Endothelial cell of umbilical vein (primary cell): Measurements from ENCODE around the gene EHD1. TPM values are rescaled to one million over a fixed set of nuclear protein-coding genes. Genes with fewer than 3 reads are reported as not detected.

Experiments used
- BruUV-seq: library from RNA; stranded (reverse); fragments of 400-500 nt; replicated peaks from 2 replicates; lab custom pipeline; 2021; lab: Mats Ljungman, UMichigan
- CTCF ChIA-PET: fragments of 300-600, 350-600 bp; sonication (Branson Sonifier 250); formaldehyde crosslinking; loops from one replicate; lab custom pipeline; 2021; ENCODE audit warnings: antibody characterized with exemption, inconsistent platforms; lab: Charles Lee
- POLR2A ChIA-PET: fragments of 300-600, 350-600 bp; sonication (Branson Sonifier 250); formaldehyde crosslinking; loops from one replicate; lab custom pipeline; 2021; ENCODE audit warnings: antibody characterized with exemption, inconsistent platforms; lab: Charles Lee
- DNase-seq: peaks from one replicate; pipeline ENCODE4 v3.0.0-alpha.2; 2011; ENCODE audit warnings: low read depth, low spot score
- FAIRE-seq: peaks from 2 replicates; lab custom pipeline; 2011; peaks lifted over from hg19 to GRCh38; lab: Jason Lieb, UNC
- H2AFZ ChIP-seq: 2 replicates; pipeline ENCODE4 v1.6.0; 2012; ENCODE audit warnings: low read depth, low read length, control low read depth, inconsistent platforms
- H3K27ac ChIP-seq: 2 replicates; pipeline ENCODE4 v1.5.1; 2011; ENCODE audit warnings: low read depth, mild to moderate bottlenecking, control low read depth, low read length, moderate library complexity; ENCODE audit not compliant: insufficient read depth
- H3K27me3 ChIP-seq, 2 experiments: 2 replicates each; pipeline versions ENCODE4 v1.6.0 to v1.6.1; 2011; ENCODE audit warnings: low read length in 2 of 2, mixed read lengths in 1 of 2; ENCODE audit not compliant: control insufficient read depth in 2 of 2, insufficient read depth in 2 of 2
- H3K36me3 ChIP-seq, 2 experiments: 2 replicates in 1 of 2; 3 replicates in 1 of 2; pipeline ENCODE4 v1.5.1; 2011; ENCODE audit warnings: low read length in 2 of 2, mild to moderate bottlenecking in 1 of 2, moderate library complexity in 1 of 2; ENCODE audit not compliant: control insufficient read depth in 2 of 2, insufficient read depth in 2 of 2; ENCODE audit errors: extremely low read depth in 1 of 2
- H3K4me1 ChIP-seq: 3 replicates; pipeline ENCODE4 v1.5.1; 2011; ENCODE audit warnings: mild to moderate bottlenecking, low read length; ENCODE audit not compliant: control insufficient read depth, insufficient read depth; ENCODE audit errors: extremely low read depth
- H3K4me2 ChIP-seq: 2 replicates; pipeline ENCODE4 v1.6.1; 2011; ENCODE audit warnings: low read length, control low read depth, mixed read lengths; ENCODE audit not compliant: insufficient read depth
- H3K4me3 ChIP-seq, 3 experiments: fragments of 200-600 bp in 1 of 3; sonication (generic), shearing (Covaris generic) in 1 of 3; replicated peaks in 1 of 3; 2 replicates each; pipeline ENCODE4 v1.5.1; 2011 to 2016; ENCODE audit warnings: control low read depth in 3 of 3, low read length in 3 of 3, mild to moderate bottlenecking in 2 of 3, inconsistent platforms in 1 of 3, low read depth in 1 of 3, moderate library complexity in 1 of 3; ENCODE audit not compliant: insufficient read depth in 1 of 3
- H3K79me2 ChIP-seq: 2 replicates; pipeline ENCODE4 v1.6.0; 2012; ENCODE audit warnings: low read length, inconsistent platforms; ENCODE audit not compliant: control insufficient read depth, insufficient read depth
- H3K9ac ChIP-seq: replicated peaks from 2 replicates; pipeline ENCODE3; 2011; ENCODE audit warnings: low read length, control low read depth; ENCODE audit not compliant: insufficient read depth; ENCODE audit errors: extremely low read depth
- H3K9me1 ChIP-seq: replicated peaks from 3 replicates; pipeline ENCODE4 v1.6.0; 2011; ENCODE audit warnings: mild to moderate bottlenecking, low read length; ENCODE audit not compliant: control insufficient read depth, insufficient read depth; ENCODE audit errors: extremely low read depth
- H3K9me3 ChIP-seq: replicated peaks from 2 replicates; pipeline ENCODE4 v1.5.1; 2012; ENCODE audit warnings: low read length, inconsistent platforms; ENCODE audit not compliant: control insufficient read depth, insufficient read depth
- H4K20me1 ChIP-seq: replicated peaks from 2 replicates; pipeline ENCODE3; 2011; ENCODE audit warnings: mild to moderate bottlenecking, low read length; ENCODE audit not compliant: control insufficient read depth, insufficient read depth; ENCODE audit errors: extremely low read depth
- CTCF ChIP-seq, 2 donors: IDR thresholded peaks; 1 replicate in 1 of 2; 2 replicates in 1 of 2; pipeline ENCODE4 v1.5.1; 2011; ENCODE audit warnings: low read length in 2 of 2, mild to moderate bottlenecking in 2 of 2, moderate library complexity in 2 of 2, control low read depth in 1 of 2, inconsistent platforms in 1 of 2, low read depth in 1 of 2; ENCODE audit not compliant: insufficient read depth in 1 of 2; ENCODE audit errors: extremely low read depth in 1 of 2
- EZH2 ChIP-seq: IDR thresholded peaks from 2 replicates; pipeline ENCODE4 v1.6.1; 2012; ENCODE audit warnings: borderline replicate concordance, low read depth, mild to moderate bottlenecking, moderate library complexity, low read length, inconsistent platforms; ENCODE audit not compliant: severe bottlenecking
- FOS ChIP-seq: IDR thresholded peaks from 2 replicates; pipeline ENCODE4 v1.6.1; 2011; ENCODE audit warnings: mild to moderate bottlenecking, low read length, moderate library complexity, borderline replicate concordance; ENCODE audit not compliant: insufficient read depth
- JUN ChIP-seq: IDR thresholded peaks from 2 replicates; pipeline ENCODE4 v1.6.1; 2011; ENCODE audit warnings: borderline replicate concordance, low read depth; ENCODE audit not compliant: insufficient read length, insufficient read depth
- MAX ChIP-seq: IDR thresholded peaks from 2 replicates; pipeline ENCODE4 v1.6.1; 2011; ENCODE audit not compliant: insufficient read depth, insufficient read length
- MYC ChIP-seq: IDR thresholded peaks from one replicate; pipeline ENCODE4 v1.6.1; 2011; ENCODE audit warnings: mild to moderate bottlenecking, low read depth, low read length
- POLR2A ChIP-seq: IDR thresholded peaks from 2 replicates; pipeline ENCODE4 v1.6.1; 2012; ENCODE audit warnings: low read depth, mild to moderate bottlenecking, control low read depth, low read length
- dilution Hi-C: fragments of 300-500 bp; cut with MboI; formaldehyde crosslinking; loops from one replicate; pipeline ENCODE4 v1.15.0; 2019; ENCODE audit warnings: low sequenced_read_pairs; ENCODE audit not compliant: extremely low pct_ligation_motif_present
- intact Hi-C: fragments of 100-400 bp; cut with micrococcal nuclease; formaldehyde crosslinking; loops from one replicate; pipeline ENCODE4 v1.10.0; 2022
- polyA plus RNA-seq, 4 experiments: library from polyadenylated mRNA; depleted of rRNA in 3 of 4; stranded (reverse) in 3 of 4; unstranded in 1 of 4; fragments of >200 nt; gene quantifications; 2 replicates each; pipeline versions ENCODE4 v1.2.1 to v1.2.3, GENCODE V29; 2011 to 2012; ENCODE audit warnings: missing spikeins in 1 of 4
- total RNA-seq: library from RNA; stranded (reverse); gene quantifications from 2 replicates; pipeline ENCODE4 v1.2.3, GENCODE V29; 2021

Gene EHD1
- total and polyA plus RNA-seq, 2 donors (not counting 3 experiments of a cell fraction or from before 2014, with no cell fraction given): 109 to 136 TPM

- H4K20me1 ChIP-seq: no peaks in the 10 kb centered on the region
- ChIA-PET POLR2A (no interaction called here), CTCF (interaction anchor here (0.8 to 1.9 kb wide), 4 partner anchors 10 to 84 kb away, joined by 3 to 8 read pairs (median 4); partner anchors contain the start of gene CDC42BPG)
- peak overlapping the region; percentile 75 for H3K27ac ChIP-seq
- H3K9me3 ChIP-seq: no peaks in the 10 kb centered on the region
- H3K4me3 ChIP-seq: peak overlapping the region; percentile 59 to 87 (median 70)
- H3K79me2 ChIP-seq: peaks cover 7% of the 10 kb centered on the region
- H3K4me1 ChIP-seq: peaks cover 36% of the 10 kb centered on the region
- peak overlapping the region; percentile 47 for H2AFZ ChIP-seq
- dilution Hi-C loops: no loop called here
- peak overlapping the region; percentile 82 for H3K4me2 ChIP-seq
- no peak for DNase-seq
- peak overlapping the region; percentile 77 for H3K9ac ChIP-seq
- BruUV-seq: TSS peak; percentile 43
- no peaks in the 10 kb centered on the region for H3K27me3 ChIP-seq
- H3K36me3 ChIP-seq: peaks cover 2 to 28% of the 10 kb centered on the region in 2 experiments
- TF ChIP-seq JUN: no peak
- no peak for TF ChIP-seq POLR2A
- no peak for TF ChIP-seq MAX
- TF ChIP-seq MYC: no peak
- no peak for TF ChIP-seq FOS
- no peak for TF ChIP-seq EZH2
- no peak for TF ChIP-seq CTCF (IDR thresholded peaks at IDR 0.05; ENCODE audit: extremely low read depth in 1 of 2, insufficient read depth in 1 of 2, low read depth in 1 of 2, low read length in 2 of 2)
- no peaks in the 10 kb centered on the region for H3K9me1 ChIP-seq
- peak; percentile 24 for FAIRE-seq
- intact Hi-C loops: loop anchor here (1.0 to 2.0 kb wide), 3 partner anchors 25 to 210 kb away; partner anchors contain the start of genes ARL2, CDC42BPG and SF1
These were observed 74.5 kb downstream of the EHD1 start for GRCh38 chr11:64803846-64804345.
